H9 (cell line): ENCODE measurements around the gene MOAP1. TPM values are rescaled to one million over a fixed set of nuclear protein-coding genes. Genes with fewer than 3 reads are reported as not detected.

Experiments
- DNase-seq: peaks from one replicate; pipeline ENCODE4 v3.0.0-alpha.2; 2017
- H2AFZ ChIP-seq: one replicate; pipeline ENCODE4 v1.6.1; 2013; ENCODE audit warnings: mild to moderate bottlenecking, low read length, control low read depth, moderate library complexity
- H2AK5ac ChIP-seq: 2 replicates; pipeline ENCODE4 v1.6.1; 2013; ENCODE audit warnings: low read length, control low read depth, mixed read lengths; ENCODE audit not compliant: insufficient read length
- H2BK120ac ChIP-seq: one replicate; pipeline ENCODE4 v1.6.1; 2013; ENCODE audit warnings: low read depth, mild to moderate bottlenecking, low read length, control low read depth, inconsistent platforms; ENCODE audit not compliant: poor library complexity, severe bottlenecking
- H2BK12ac ChIP-seq: 2 replicates; pipeline ENCODE4 v1.6.1; 2013; ENCODE audit warnings: low read length, control low read depth, mixed read lengths, low read depth; ENCODE audit not compliant: insufficient read length
- H2BK15ac ChIP-seq: 2 replicates; pipeline ENCODE4 v1.6.1; 2013; ENCODE audit warnings: low read depth, low read length, control low read depth
- H2BK20ac ChIP-seq: one replicate; pipeline ENCODE4 v1.6.1; 2013; ENCODE audit warnings: low read depth, mild to moderate bottlenecking, low read length, control low read depth, inconsistent platforms; ENCODE audit not compliant: poor library complexity, severe bottlenecking
- H2BK5ac ChIP-seq: 2 replicates; pipeline ENCODE4 v1.6.1; 2013; ENCODE audit warnings: low read length, control low read depth, mixed read lengths; ENCODE audit not compliant: insufficient read length
- H3K14ac ChIP-seq: 2 replicates; pipeline ENCODE4 v1.6.1; 2013; ENCODE audit warnings: low read length, control low read depth; ENCODE audit not compliant: insufficient read depth
- H3K18ac ChIP-seq: 2 replicates; pipeline ENCODE4 v1.6.1; 2013; ENCODE audit warnings: low read depth, mild to moderate bottlenecking, mixed read lengths, low read length, control low read depth; ENCODE audit not compliant: insufficient read length
- H3K23ac ChIP-seq: 2 replicates; pipeline ENCODE4 v1.6.1; 2013; ENCODE audit warnings: low read length, control low read depth, mixed read lengths, low read depth; ENCODE audit not compliant: insufficient read length
- H3K23me2 ChIP-seq: 2 replicates; pipeline ENCODE4 v1.6.1; 2013; ENCODE audit warnings: low read depth, mild to moderate bottlenecking, mixed read lengths, low read length, control low read depth; ENCODE audit not compliant: insufficient read length, poor library complexity, severe bottlenecking
- H3K27ac ChIP-seq: 2 replicates; pipeline ENCODE4 v1.5.1; 2013; ENCODE audit warnings: low read length, control low read depth, mixed read lengths, low read depth; ENCODE audit not compliant: insufficient read length
- H3K27me3 ChIP-seq: 2 replicates; pipeline ENCODE4 v1.6.1; 2013; ENCODE audit warnings: low read length, control low read depth, inconsistent platforms; ENCODE audit not compliant: insufficient read depth
- H3K4ac ChIP-seq: 2 replicates; pipeline ENCODE4 v1.6.1; 2013; ENCODE audit warnings: low read depth, mild to moderate bottlenecking, control low read depth, inconsistent platforms, low read length, moderate library complexity
- H3K4me1 ChIP-seq: 2 replicates; pipeline ENCODE4 v1.6.1; 2013; ENCODE audit warnings: low read length, control low read depth, inconsistent platforms; ENCODE audit not compliant: insufficient read depth
- H3K4me2 ChIP-seq: 2 replicates; pipeline ENCODE4 v1.6.1; 2013; ENCODE audit warnings: low read length, control low read depth, mixed read lengths; ENCODE audit not compliant: insufficient read length, insufficient read depth
- H3K56ac ChIP-seq: 2 replicates; pipeline ENCODE4 v1.6.1; 2013; ENCODE audit warnings: low read depth, mild to moderate bottlenecking, mixed read lengths, low read length, control low read depth; ENCODE audit not compliant: insufficient read length
- H3K79me1 ChIP-seq: 2 replicates; pipeline ENCODE4 v1.6.1; 2013; ENCODE audit warnings: low read depth, mild to moderate bottlenecking, moderate library complexity, low read length, control low read depth, inconsistent platforms; ENCODE audit not compliant: insufficient read depth, poor library complexity, severe bottlenecking
- H3K79me2 ChIP-seq: 2 replicates; pipeline ENCODE4 v1.6.1; 2013; ENCODE audit warnings: low read length, control low read depth, inconsistent platforms; ENCODE audit not compliant: insufficient read depth
- H3K9ac ChIP-seq: 2 replicates; pipeline ENCODE4 v1.6.1; 2013; ENCODE audit warnings: low read length, control low read depth, mixed read lengths; ENCODE audit not compliant: insufficient read length; ENCODE audit errors: extremely low read depth
- H3K9me3 ChIP-seq: one replicate; pipeline ENCODE4 v1.6.1; 2013; ENCODE audit warnings: low read depth, low read length, inconsistent platforms; ENCODE audit not compliant: control insufficient read depth
- H3T11ph ChIP-seq: one replicate; pipeline ENCODE4 v1.6.1; 2013; ENCODE audit warnings: mild to moderate bottlenecking, low read length, control low read depth, inconsistent platforms
- H4K20me1 ChIP-seq: one replicate; pipeline ENCODE4 v1.6.1; 2013; ENCODE audit not compliant: control insufficient read depth, insufficient read length, insufficient read depth
- H4K5ac ChIP-seq: 2 replicates; pipeline ENCODE4 v1.6.1; 2013; ENCODE audit warnings: low read depth, mild to moderate bottlenecking, mixed read lengths, low read length, control low read depth; ENCODE audit not compliant: insufficient read length
- H4K8ac ChIP-seq: replicated peaks from 2 replicates; pipeline ENCODE4 v1.6.1; 2013; ENCODE audit warnings: low read length, control low read depth, mixed read lengths, low read depth; ENCODE audit not compliant: insufficient read length
- H4K91ac ChIP-seq: 2 replicates; pipeline ENCODE4 v1.6.1; 2013; ENCODE audit warnings: low read depth, mild to moderate bottlenecking, moderate library complexity, mixed read lengths, low read length, control low read depth; ENCODE audit not compliant: insufficient read length
- H3K27ac Mint-ChIP-seq, 3 experiments: 2 replicates in 2 of 3; 3 replicates in 1 of 3; pipeline ENCODE4 v1.8.0; 2020 to 2021; ENCODE audit warnings: mixed read lengths in 3 of 3, mild to moderate bottlenecking in 1 of 3, moderate library complexity in 1 of 3
- H3K27me3 Mint-ChIP-seq: 2 replicates; pipeline ENCODE4 v1.8.0; 2021; ENCODE audit warnings: low read depth, mild to moderate bottlenecking, moderate library complexity, mixed read lengths
- H3K36me3 Mint-ChIP-seq, 3 experiments: 2 replicates in 2 of 3; 3 replicates in 1 of 3; pipeline ENCODE4 v1.8.0; 2020 to 2021; ENCODE audit warnings: low read depth in 3 of 3, mixed read lengths in 3 of 3; ENCODE audit not compliant: insufficient read depth in 1 of 3
- H3K4me1 Mint-ChIP-seq, 2 experiments: 2 replicates each; pipeline ENCODE4 v1.8.0; 2020; ENCODE audit warnings: mixed read lengths in 2 of 2
- H3K4me3 Mint-ChIP-seq, 2 experiments: 2 replicates in 1 of 2; 3 replicates in 1 of 2; pipeline ENCODE4 v1.8.0; 2020 to 2021; ENCODE audit warnings: mild to moderate bottlenecking in 2 of 2, mixed read lengths in 2 of 2, moderate library complexity in 1 of 2
- H3K9me3 Mint-ChIP-seq, 2 experiments: 2 replicates in 1 of 2; 3 replicates in 1 of 2; pipeline ENCODE4 v1.8.0; 2020; ENCODE audit warnings: mild to moderate bottlenecking in 2 of 2, mixed read lengths in 2 of 2, moderate library complexity in 1 of 2
- WGBS: extraction: QIAGEN DNeasy Blood & Tissue Kit; methylation state at CpG from one replicate; pipeline ENCODE4 v1.1.7; 2013; ENCODE audit warnings: missing lambda C conversion rate, low lambda C conversion rate, mixed read lengths; ENCODE audit not compliant: insufficient read length; ENCODE audit errors: extremely low coverage; 5-methylcytosine and 5-hydroxymethylcytosine counted together
- total RNA-seq: library from RNA; stranded (reverse); gene quantifications from 2 replicates; pipeline ENCODE4 v1.2.1, GENCODE V29; 2021
- TF ChIP-seq, protein P1 (sequence below): fragments of 200-600 bp; sonication (generic); conservative IDR thresholded peaks from 3 replicates; pipeline ENCODE4 v1.8.0; 2021; ENCODE audit warnings: antibody characterized with exemption, mild to moderate bottlenecking

Gene MOAP1
- total RNA-seq, 1 experiment from 2014 or later = 13.6 TPM

DNA sequence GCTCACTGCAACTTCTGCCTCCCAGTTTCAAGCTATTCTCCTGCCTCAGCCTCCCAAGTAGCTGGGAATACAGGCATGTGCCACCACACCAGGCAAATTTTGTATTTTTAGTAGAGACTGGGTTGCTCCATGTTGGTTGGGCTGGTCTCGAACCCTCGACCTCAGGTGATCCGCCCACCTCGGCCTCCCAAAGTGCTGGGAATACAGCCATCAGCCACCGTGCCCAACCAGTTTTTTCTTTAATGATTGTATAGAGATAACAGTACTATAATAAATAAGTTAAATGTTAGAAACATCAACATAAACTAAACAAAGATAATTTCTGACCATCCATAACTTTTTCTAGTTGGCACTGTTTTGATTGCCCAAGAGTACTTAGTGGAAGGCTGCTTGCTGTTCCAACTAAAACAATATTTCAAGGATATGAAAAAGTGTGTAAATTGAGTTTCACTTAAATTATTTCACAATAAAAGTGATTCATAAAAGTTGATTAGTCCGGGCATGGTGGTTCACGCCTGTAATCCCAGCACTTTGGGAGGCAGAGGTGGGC, 16.5 kb upstream of the MOAP1 start:
- no peaks in the 10 kb centered on the region for H3K27me3 Mint-ChIP-seq
- no peak overlapping the region for H4K8ac ChIP-seq
- no peak for DNase-seq
- no peak overlapping the region for H3K14ac ChIP-seq
- no CpG with 5 or more reads among the region's 7 CpGs for WGBS
- no peak overlapping the region for H4K5ac ChIP-seq
- H3K23me2 ChIP-seq = no peaks in the 10 kb centered on the region
- H3K79me2 ChIP-seq = no peaks in the 10 kb centered on the region
- no peak overlapping the region for H3K4me2 ChIP-seq
- H3K36me3 Mint-ChIP-seq = no peaks in the 10 kb centered on the region
- no peak overlapping the region for H2BK12ac ChIP-seq
- no peak overlapping the region for H3K18ac ChIP-seq
- H2BK20ac ChIP-seq = no peak overlapping the region
- no peaks in the 10 kb centered on the region for H3K9me3 Mint-ChIP-seq
- no peak overlapping the region for H2AFZ ChIP-seq
- H2BK15ac ChIP-seq = no peak overlapping the region
- no peak overlapping the region for H3K4me3 Mint-ChIP-seq
- H3K27me3 ChIP-seq = no peaks in the 10 kb centered on the region
- no peak overlapping the region for H3K56ac ChIP-seq
- TF ChIP-seq, protein P1, sequence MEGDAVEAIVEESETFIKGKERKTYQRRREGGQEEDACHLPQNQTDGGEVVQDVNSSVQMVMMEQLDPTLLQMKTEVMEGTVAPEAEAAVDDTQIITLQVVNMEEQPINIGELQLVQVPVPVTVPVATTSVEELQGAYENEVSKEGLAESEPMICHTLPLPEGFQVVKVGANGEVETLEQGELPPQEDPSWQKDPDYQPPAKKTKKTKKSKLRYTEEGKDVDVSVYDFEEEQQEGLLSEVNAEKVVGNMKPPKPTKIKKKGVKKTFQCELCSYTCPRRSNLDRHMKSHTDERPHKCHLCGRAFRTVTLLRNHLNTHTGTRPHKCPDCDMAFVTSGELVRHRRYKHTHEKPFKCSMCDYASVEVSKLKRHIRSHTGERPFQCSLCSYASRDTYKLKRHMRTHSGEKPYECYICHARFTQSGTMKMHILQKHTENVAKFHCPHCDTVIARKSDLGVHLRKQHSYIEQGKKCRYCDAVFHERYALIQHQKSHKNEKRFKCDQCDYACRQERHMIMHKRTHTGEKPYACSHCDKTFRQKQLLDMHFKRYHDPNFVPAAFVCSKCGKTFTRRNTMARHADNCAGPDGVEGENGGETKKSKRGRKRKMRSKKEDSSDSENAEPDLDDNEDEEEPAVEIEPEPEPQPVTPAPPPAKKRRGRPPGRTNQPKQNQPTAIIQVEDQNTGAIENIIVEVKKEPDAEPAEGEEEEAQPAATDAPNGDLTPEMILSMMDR = no peak
- no peak overlapping the region for H4K91ac ChIP-seq
- peaks cover 4 to 7% of the 10 kb centered on the region in 2 experiments for H3K4me1 Mint-ChIP-seq
- H3T11ph ChIP-seq = no peak overlapping the region
- H3K4me1 ChIP-seq = no peaks in the 10 kb centered on the region
- no peak overlapping the region for H3K4ac ChIP-seq
- no peak overlapping the region for H3K27ac ChIP-seq
- no peaks in the 10 kb centered on the region for H3K9me3 ChIP-seq
- H3K27ac Mint-ChIP-seq = no peak overlapping the region
- no peaks in the 10 kb centered on the region for H3K79me1 ChIP-seq
- no peak overlapping the region for H2BK120ac ChIP-seq
- H2BK5ac ChIP-seq = no peak overlapping the region
- H3K9ac ChIP-seq = no peak overlapping the region
- H4K20me1 ChIP-seq = no peaks in the 10 kb centered on the region
- H2AK5ac ChIP-seq = no peak overlapping the region
- H3K23ac ChIP-seq = no peak overlapping the region
